Central memory CD8-positive, alpha-beta T cell (primary cell): ENCODE data around the gene PATJ.
"Not testable (repeated sequence)": the region's sequence is repeated elsewhere in the genome, so short reads cannot be mapped to it uniquely, and the experiment has no call there.

ENCODE experiments used
- ATAC-seq: fragments of 150-1000 bp; cut with Tn5 transposase; replicated peaks from 2 replicates; pipeline ENCODE4 v1.10.0; 2022; ENCODE audit warnings: mild to moderate bottlenecking, moderate FRiP score, moderate number of reproducible peaks; ENCODE audit not compliant: poor library complexity, severe bottlenecking; ENCODE audit errors: extremely low read depth
- DNase-seq, 2 donors: peaks; one replicate each; pipeline ENCODE4 v3.0.0; 2021; ENCODE audit warnings: low spot score in 2 of 2
- H3K27ac Mint-ChIP-seq: one replicate; pipeline ENCODE4 v1.8.0; 2022; ENCODE audit warnings: low read depth, mild to moderate bottlenecking, moderate library complexity, mixed read lengths
- H3K27me3 Mint-ChIP-seq: one replicate; pipeline ENCODE4 v1.8.0; 2022; ENCODE audit warnings: mixed read lengths
- H3K36me3 Mint-ChIP-seq: one replicate; pipeline ENCODE4 v1.8.0; 2022; ENCODE audit warnings: mild to moderate bottlenecking, moderate library complexity, mixed read lengths; ENCODE audit not compliant: insufficient read depth
- H3K4me1 Mint-ChIP-seq: one replicate; pipeline ENCODE4 v1.8.0; 2022; ENCODE audit warnings: mixed read lengths
- H3K4me3 Mint-ChIP-seq: one replicate; pipeline ENCODE4 v1.8.0; 2022; ENCODE audit warnings: mild to moderate bottlenecking, moderate library complexity, mixed read lengths
- H3K9me3 Mint-ChIP-seq: one replicate; pipeline ENCODE4 v1.8.0; 2022; ENCODE audit warnings: mixed read lengths

The PATJ gene

GRCh38 chr1:61727544-61727943 is 14.7 kb upstream of the PATJ start:
- H3K4me1 Mint-ChIP-seq, result peaks cover 21% of the 10 kb centered on the region
- H3K4me3 Mint-ChIP-seq, result no peak overlapping the region
- H3K36me3 Mint-ChIP-seq, result peaks cover 9% of the 10 kb centered on the region
- H3K27ac Mint-ChIP-seq, result no peak overlapping the region
- no peaks in the 10 kb centered on the region for H3K9me3 Mint-ChIP-seq
- ATAC-seq, result no peak
- no peaks in the 10 kb centered on the region for H3K27me3 Mint-ChIP-seq
- no peak for DNase-seq

GRCh38 chr1:61730679-61731078 is 11.6 kb upstream of the PATJ start:
- not testable (repeated sequence) for ATAC-seq, DNase-seq, H3K27ac Mint-ChIP-seq, H3K4me1 Mint-ChIP-seq, H3K27me3 Mint-ChIP-seq, H3K9me3 Mint-ChIP-seq, H3K36me3 Mint-ChIP-seq, H3K4me3 Mint-ChIP-seq

DNA sequence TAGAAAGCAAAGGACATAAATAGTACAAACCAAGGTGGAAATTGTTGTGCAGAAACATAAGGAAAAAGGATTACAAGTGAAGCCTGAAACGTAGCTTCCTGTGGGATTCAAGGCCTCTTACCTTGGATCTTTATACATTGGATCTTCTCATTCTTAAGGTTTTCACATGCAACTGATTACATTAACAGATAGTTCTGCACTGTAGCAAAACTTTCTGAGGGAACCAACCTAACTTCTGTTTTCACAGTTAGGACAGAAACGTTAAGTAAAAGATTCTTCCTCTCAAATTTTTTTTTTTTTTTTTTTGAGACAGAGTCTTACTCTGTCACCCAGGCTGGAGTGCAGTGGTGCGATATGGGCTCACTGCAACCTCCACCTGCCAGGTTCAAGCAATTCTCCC is 9.6 kb upstream of the PATJ start:
- Mint-ChIP-seq H3K36me3 (no peaks in the 10 kb centered on the region), H3K27ac (no peak overlapping the region), H3K4me1 (no peaks in the 10 kb centered on the region), H3K27me3 (no peaks in the 10 kb centered on the region), H3K4me3 (no peak overlapping the region), H3K9me3 (no peaks in the 10 kb centered on the region)
- ATAC-seq, result no peak
- DNase-seq, result no peak

DNA sequence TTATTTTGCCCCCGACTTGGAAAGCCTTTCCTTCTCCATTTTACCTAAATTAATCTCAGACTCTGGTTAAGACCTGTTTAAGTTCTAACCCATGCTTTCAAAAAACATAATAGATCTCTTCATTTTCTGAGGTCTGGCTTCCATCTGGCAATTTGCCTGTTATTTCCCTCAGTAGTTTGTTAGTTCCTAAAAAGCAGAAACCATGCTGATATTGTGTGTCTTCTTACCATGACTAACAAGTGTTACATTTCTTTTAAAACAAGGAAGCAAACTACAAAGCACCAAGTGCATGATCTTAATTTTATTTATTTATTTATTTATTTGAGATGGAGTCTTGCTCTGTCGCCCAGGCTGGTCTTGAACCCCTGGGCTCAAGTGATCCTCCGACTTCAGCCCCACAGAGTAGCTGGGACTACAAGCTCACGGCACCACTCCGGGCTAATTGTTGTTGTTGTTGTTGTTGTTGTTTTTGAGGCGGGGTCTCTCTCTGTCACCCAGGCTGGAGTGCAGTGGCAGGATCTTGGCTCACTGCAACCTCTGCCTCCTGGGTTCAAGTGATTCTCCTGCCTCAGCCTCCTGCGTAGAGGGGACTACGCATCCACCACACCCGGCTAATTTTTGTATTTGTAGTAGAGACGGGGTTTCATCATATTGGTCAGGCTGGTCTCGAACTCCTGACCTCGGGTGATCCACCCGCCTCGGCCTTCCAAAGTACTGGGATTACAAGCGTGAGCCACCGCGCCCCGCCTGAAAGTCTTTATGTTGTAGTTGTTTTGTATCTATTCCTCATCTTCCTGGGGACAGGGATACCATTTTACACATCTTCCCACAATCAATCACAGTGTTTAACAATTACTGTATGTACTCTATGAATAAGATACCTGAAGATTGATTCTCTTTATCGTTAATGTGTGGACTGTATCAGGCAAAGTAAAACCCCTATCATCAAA is 1.3 kb upstream of the PATJ start:
- DNase-seq (no peak), ATAC-seq (no peak)
- H3K27me3 Mint-ChIP-seq, result no peaks in the 10 kb centered on the region
- H3K4me1 Mint-ChIP-seq, result peaks cover 22% of the 10 kb centered on the region
- peaks cover 4% of the 10 kb centered on the region for H3K36me3 Mint-ChIP-seq
- H3K27ac Mint-ChIP-seq, result peak overlapping the region; percentile 87
- peak overlapping the region; percentile 91 for H3K4me3 Mint-ChIP-seq
- no peaks in the 10 kb centered on the region for H3K9me3 Mint-ChIP-seq

GRCh38 chr1:61742620-61743430 is 545 bp downstream of the PATJ start:
- Mint-ChIP-seq H3K27ac (peak overlapping the region; percentile 19), H3K4me1 (peaks cover 22% of the 10 kb centered on the region), H3K9me3 (no peaks in the 10 kb centered on the region), H3K36me3 (peaks cover 4% of the 10 kb centered on the region), H3K27me3 (no peaks in the 10 kb centered on the region), H3K4me3 (peak overlapping the region; percentile 91)
- no peak for DNase-seq
- no peak for ATAC-seq

DNA sequence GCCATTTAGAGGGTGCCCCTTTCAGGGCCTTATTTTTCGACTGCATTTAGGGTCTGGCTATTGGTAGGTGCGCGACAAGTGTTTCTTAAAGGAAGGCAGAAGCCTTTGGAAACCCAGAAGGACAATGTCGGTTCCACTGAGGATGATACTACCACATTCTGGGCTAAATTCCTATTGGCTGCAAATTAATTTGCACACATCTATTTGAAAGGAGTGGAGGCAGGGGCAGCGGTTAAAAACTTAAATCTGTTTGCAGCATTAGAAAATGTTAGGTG is 1.1 kb downstream of the PATJ start:
- ATAC-seq (no peak), DNase-seq (no peak)
- peak overlapping the region; percentile 91 for H3K4me3 Mint-ChIP-seq
- H3K9me3 Mint-ChIP-seq, result no peaks in the 10 kb centered on the region
- H3K27me3 Mint-ChIP-seq, result no peaks in the 10 kb centered on the region
- peaks cover 4% of the 10 kb centered on the region for H3K36me3 Mint-ChIP-seq
- H3K4me1 Mint-ChIP-seq, result peaks cover 22% of the 10 kb centered on the region
- peak overlapping the region; percentile 19 for H3K27ac Mint-ChIP-seq

- H3K36me3 Mint-ChIP-seq, result peaks cover 5% of the 10 kb centered on the region
- H3K4me3 Mint-ChIP-seq, result peak overlapping the region; percentile 91
- H3K27ac Mint-ChIP-seq, result peak overlapping the region; percentile 19
- no peak for ATAC-seq
- peaks cover 22% of the 10 kb centered on the region for H3K4me1 Mint-ChIP-seq
- H3K9me3 Mint-ChIP-seq, result no peaks in the 10 kb centered on the region
- DNase-seq, result no peak
- no peaks in the 10 kb centered on the region for H3K27me3 Mint-ChIP-seq
These were observed 1.7 kb downstream of the PATJ start for GRCh38 chr1:61743716-61744580.

GRCh38 chr1:61746813-61747212 is 4.5 kb downstream of the PATJ start:
- Mint-ChIP-seq H3K9me3 (no peaks in the 10 kb centered on the region), H3K27me3 (no peaks in the 10 kb centered on the region), H3K4me3 (no peak overlapping the region), H3K36me3 (peaks cover 5% of the 10 kb centered on the region), H3K4me1 (peaks cover 15% of the 10 kb centered on the region), H3K27ac (no peak overlapping the region)
- DNase-seq (no peak), ATAC-seq (no peak)

DNA sequence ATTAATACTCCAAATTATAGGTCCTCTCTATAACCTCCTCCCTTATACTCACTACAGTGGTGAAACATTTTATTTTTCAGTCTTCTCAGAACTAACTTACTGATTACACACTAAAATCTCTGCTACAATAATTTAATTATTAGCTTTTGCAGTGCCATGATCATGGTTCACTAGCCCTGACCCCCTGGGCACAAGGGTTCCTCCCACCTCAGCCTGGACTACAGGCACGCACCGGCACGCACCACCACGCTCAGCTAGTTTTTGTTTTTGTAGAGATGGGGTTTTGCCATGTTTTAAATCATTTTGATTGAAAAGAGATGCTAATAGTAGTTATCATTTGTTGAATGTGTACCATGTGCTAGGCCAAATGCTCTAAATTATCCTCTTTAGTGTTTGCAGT is 6.3 kb downstream of the PATJ start:
- no peak for DNase-seq
- no peak overlapping the region for H3K4me3 Mint-ChIP-seq
- no peaks in the 10 kb centered on the region for H3K9me3 Mint-ChIP-seq
- peaks cover 10% of the 10 kb centered on the region for H3K4me1 Mint-ChIP-seq
- ATAC-seq, result no peak
- H3K36me3 Mint-ChIP-seq, result peaks cover 1% of the 10 kb centered on the region
- H3K27me3 Mint-ChIP-seq, result no peaks in the 10 kb centered on the region
- H3K27ac Mint-ChIP-seq, result no peak overlapping the region

GRCh38 chr1:61749574-61749973 is 7.3 kb downstream of the PATJ start:
- Mint-ChIP-seq H3K27ac (no peak overlapping the region), H3K9me3 (no peaks in the 10 kb centered on the region), H3K4me1 (no peaks in the 10 kb centered on the region)

DNA sequence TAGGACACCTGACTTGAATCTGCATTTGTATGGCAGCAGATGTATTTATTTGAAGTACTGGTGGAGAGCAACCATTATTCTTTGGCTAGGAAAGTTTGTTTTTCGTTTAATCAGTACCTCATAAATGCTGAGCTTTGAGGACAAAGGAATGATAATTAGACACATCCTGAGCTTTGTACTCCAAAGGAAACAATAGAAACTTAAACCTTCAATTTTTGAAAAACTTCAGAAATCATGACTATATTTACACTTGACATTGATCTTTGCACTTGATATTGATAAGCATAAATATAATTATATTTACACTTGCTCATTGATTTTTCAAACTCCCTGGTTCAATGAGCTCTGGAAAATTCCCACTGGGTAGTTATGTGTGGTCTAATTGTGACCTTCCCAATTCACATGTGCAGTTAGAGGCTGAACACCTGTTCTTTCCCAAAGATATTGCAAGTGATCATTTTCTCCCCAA is 10.7 kb downstream of the PATJ start:
- Mint-ChIP-seq H3K27me3 (no peaks in the 10 kb centered on the region), H3K9me3 (no peaks in the 10 kb centered on the region), H3K36me3 (peaks cover 1% of the 10 kb centered on the region), H3K4me1 (peaks cover 5% of the 10 kb centered on the region), H3K27ac (no peak overlapping the region), H3K4me3 (no peak overlapping the region)
- DNase-seq (no peak), ATAC-seq (no peak)

More at GRCh38 chr1:61749574-61749973, 7.3 kb downstream of the PATJ start:
- DNase-seq (no peak), ATAC-seq (no peak)
- no peaks in the 10 kb centered on the region for H3K27me3 Mint-ChIP-seq
- peaks cover 1% of the 10 kb centered on the region for H3K36me3 Mint-ChIP-seq
- H3K4me3 Mint-ChIP-seq, result no peak overlapping the region

- Mint-ChIP-seq H3K4me1 (peaks cover 5% of the 10 kb centered on the region), H3K9me3 (no peaks in the 10 kb centered on the region), H3K4me3 (no peak overlapping the region), H3K27me3 (no peaks in the 10 kb centered on the region), H3K27ac (no peak overlapping the region), H3K36me3 (no peaks in the 10 kb centered on the region)
- DNase-seq, result no peak
- no peak for ATAC-seq
These were observed 11.8 kb downstream of the PATJ start for GRCh38 chr1:61753998-61754508.
